HG03066 (cell line): ENCODE data around the gene MYH4.

Experiments used
- ATAC-seq: cut with Tn5 transposase; IDR thresholded peaks from one replicate; pipeline ENCODE4 v1.9.1; 2021; ENCODE audit warnings: low read depth; ENCODE audit not compliant: unreplicated experiment

The MYH4 gene

GRCh38 chr17:10428781-10429180 lies 40.6 kb downstream of the MYH4 start:
- no peak for ATAC-seq

GRCh38 chr17:10421900-10422542 lies 47.3 kb downstream of the MYH4 start, which contains the start of gene MYH8:
MYH8 (minus strand) TSS chr17:10421950; CDS start chr17:10420227, 1,723 bp downstream.
- ATAC-seq, result no peak

GRCh38 chr17:10421211-10421610 lies 48.1 kb downstream of the MYH4 start:
- ATAC-seq, result no peak

DNA sequence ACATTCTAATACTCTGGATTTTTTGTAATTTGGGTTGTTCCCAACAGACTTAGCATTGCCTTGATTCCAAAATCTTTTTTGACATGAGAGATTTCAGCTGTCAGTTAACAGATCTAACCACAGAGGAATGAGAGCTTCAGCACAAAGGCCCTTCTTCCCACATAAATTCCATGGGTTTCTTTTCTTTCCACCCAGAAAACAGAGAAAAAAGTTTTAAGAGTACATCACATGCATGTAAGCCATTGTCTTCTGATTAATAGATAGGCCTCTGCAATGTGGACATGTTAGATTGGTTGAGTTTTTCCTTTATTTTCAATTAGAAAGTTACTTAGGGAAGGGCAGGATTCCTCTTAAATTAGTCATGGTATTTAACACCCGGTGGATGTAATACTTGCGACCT lies 48.5 kb downstream of the MYH4 start:
- ATAC-seq, result no peak

DNA sequence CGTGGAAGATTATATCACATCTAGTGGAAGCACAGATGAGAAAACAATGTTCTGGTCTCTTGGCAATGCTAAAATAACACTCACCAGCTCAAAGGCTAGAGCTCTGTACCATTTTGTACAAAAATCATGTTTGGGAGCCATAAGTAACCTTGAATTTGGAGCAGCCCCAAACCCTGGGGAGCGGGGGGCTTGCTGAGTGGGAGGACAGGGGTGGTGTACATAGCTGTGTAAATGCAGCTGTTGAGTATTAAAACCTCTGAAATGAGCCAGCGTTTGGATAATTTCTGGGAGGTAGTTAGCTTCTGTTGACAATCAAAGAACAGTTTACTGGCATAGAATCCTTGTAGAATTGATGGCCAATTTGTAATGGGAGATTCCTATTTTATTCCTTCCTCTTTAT lies 51.9 kb downstream of the MYH4 start:
- no peak for ATAC-seq

- no peak for ATAC-seq
Observed at GRCh38 chr17:10415161-10415560, 54.2 kb downstream of the MYH4 start.

- no peak for ATAC-seq
Observed at GRCh38 chr17:10403589-10403988, 65.8 kb downstream of the MYH4 start.

- no peak for ATAC-seq
Observed at GRCh38 chr17:10398352-10398751, 71.0 kb downstream of the MYH4 start.

GRCh38 chr17:10396524-10397163 lies 72.7 kb downstream of the MYH4 start:
- ATAC-seq, result no peak

DNA sequence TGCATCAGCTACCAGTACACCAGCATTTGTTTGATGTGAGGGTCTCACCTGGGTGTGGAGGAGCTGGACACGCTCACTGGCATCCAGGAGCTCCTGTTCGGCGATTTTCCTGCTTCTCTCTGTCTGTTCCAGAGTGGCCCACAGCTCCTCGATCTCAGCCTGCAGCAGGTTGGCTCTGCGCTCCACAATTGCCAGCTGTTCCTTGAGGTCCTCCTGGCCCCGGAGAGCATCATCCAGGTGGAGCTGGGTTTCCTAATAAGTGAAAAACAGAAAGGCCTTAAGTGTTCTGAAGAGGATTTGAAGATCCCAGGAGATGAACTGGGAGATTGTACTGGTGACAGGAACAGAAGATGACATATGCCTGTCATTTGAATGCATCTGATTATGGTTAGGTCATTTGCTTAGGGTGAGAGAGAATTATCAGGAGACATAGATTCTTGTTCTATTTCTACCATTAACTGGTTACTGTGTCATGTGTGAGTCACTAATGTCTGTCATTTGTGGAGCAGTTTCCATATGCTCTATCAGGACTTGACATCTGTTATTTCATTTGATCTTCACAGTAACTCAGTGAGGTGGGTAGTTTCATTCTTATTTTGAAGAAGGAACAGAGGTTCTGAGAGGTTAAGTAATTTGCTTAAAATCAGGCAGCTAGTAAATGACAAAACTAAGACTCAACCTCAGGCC lies 75.0 kb downstream of the MYH4 start:
- ATAC-seq, result no peak
